Endothelial cell of umbilical vein (primary cell): ENCODE measurements around the gene NR3C1. TPM values are rescaled to one million over a fixed set of nuclear protein-coding genes. Genes with fewer than 3 reads are reported as not detected.

Source experiments
- BruUV-seq: library from RNA; stranded (reverse); fragments of 400-500 nt; replicated peaks from 2 replicates; lab custom pipeline; 2021; lab: Mats Ljungman, UMichigan
- CTCF ChIA-PET: fragments of 300-600, 350-600 bp; sonication (Branson Sonifier 250); formaldehyde crosslinking; loops from one replicate; lab custom pipeline; 2021; ENCODE audit warnings: antibody characterized with exemption, inconsistent platforms; lab: Charles Lee
- POLR2A ChIA-PET: fragments of 300-600, 350-600 bp; sonication (Branson Sonifier 250); formaldehyde crosslinking; loops from one replicate; lab custom pipeline; 2021; ENCODE audit warnings: antibody characterized with exemption, inconsistent platforms; lab: Charles Lee
- DNase-seq: peaks from one replicate; pipeline ENCODE4 v3.0.0-alpha.2; 2011; ENCODE audit warnings: low read depth, low spot score
- FAIRE-seq: peaks from 2 replicates; lab custom pipeline; 2011; peaks lifted over from hg19 to GRCh38; lab: Jason Lieb, UNC
- H2AFZ ChIP-seq: 2 replicates; pipeline ENCODE4 v1.6.0; 2012; ENCODE audit warnings: low read depth, low read length, control low read depth, inconsistent platforms
- H3K27ac ChIP-seq: 2 replicates; pipeline ENCODE4 v1.5.1; 2011; ENCODE audit warnings: low read depth, mild to moderate bottlenecking, control low read depth, low read length, moderate library complexity; ENCODE audit not compliant: insufficient read depth
- H3K27me3 ChIP-seq, 2 experiments: 2 replicates each; pipeline versions ENCODE4 v1.6.0 to v1.6.1; 2011; ENCODE audit warnings: low read length in 2 of 2, mixed read lengths in 1 of 2; ENCODE audit not compliant: control insufficient read depth in 2 of 2, insufficient read depth in 2 of 2
- H3K36me3 ChIP-seq, 2 experiments: 2 replicates in 1 of 2; 3 replicates in 1 of 2; pipeline ENCODE4 v1.5.1; 2011; ENCODE audit warnings: low read length in 2 of 2, mild to moderate bottlenecking in 1 of 2, moderate library complexity in 1 of 2; ENCODE audit not compliant: control insufficient read depth in 2 of 2, insufficient read depth in 2 of 2; ENCODE audit errors: extremely low read depth in 1 of 2
- H3K4me1 ChIP-seq: 3 replicates; pipeline ENCODE4 v1.5.1; 2011; ENCODE audit warnings: mild to moderate bottlenecking, low read length; ENCODE audit not compliant: control insufficient read depth, insufficient read depth; ENCODE audit errors: extremely low read depth
- H3K4me2 ChIP-seq: 2 replicates; pipeline ENCODE4 v1.6.1; 2011; ENCODE audit warnings: low read length, control low read depth, mixed read lengths; ENCODE audit not compliant: insufficient read depth
- H3K4me3 ChIP-seq, 3 experiments: fragments of 200-600 bp in 1 of 3; sonication (generic), shearing (Covaris generic) in 1 of 3; replicated peaks in 1 of 3; 2 replicates each; pipeline ENCODE4 v1.5.1; 2011 to 2016; ENCODE audit warnings: control low read depth in 3 of 3, low read length in 3 of 3, mild to moderate bottlenecking in 2 of 3, inconsistent platforms in 1 of 3, low read depth in 1 of 3, moderate library complexity in 1 of 3; ENCODE audit not compliant: insufficient read depth in 1 of 3
- H3K79me2 ChIP-seq: 2 replicates; pipeline ENCODE4 v1.6.0; 2012; ENCODE audit warnings: low read length, inconsistent platforms; ENCODE audit not compliant: control insufficient read depth, insufficient read depth
- H3K9ac ChIP-seq: replicated peaks from 2 replicates; pipeline ENCODE3; 2011; ENCODE audit warnings: low read length, control low read depth; ENCODE audit not compliant: insufficient read depth; ENCODE audit errors: extremely low read depth
- H3K9me1 ChIP-seq: replicated peaks from 3 replicates; pipeline ENCODE4 v1.6.0; 2011; ENCODE audit warnings: mild to moderate bottlenecking, low read length; ENCODE audit not compliant: control insufficient read depth, insufficient read depth; ENCODE audit errors: extremely low read depth
- H3K9me3 ChIP-seq: replicated peaks from 2 replicates; pipeline ENCODE4 v1.5.1; 2012; ENCODE audit warnings: low read length, inconsistent platforms; ENCODE audit not compliant: control insufficient read depth, insufficient read depth
- H4K20me1 ChIP-seq: replicated peaks from 2 replicates; pipeline ENCODE3; 2011; ENCODE audit warnings: mild to moderate bottlenecking, low read length; ENCODE audit not compliant: control insufficient read depth, insufficient read depth; ENCODE audit errors: extremely low read depth
- FOS ChIP-seq: IDR thresholded peaks from 2 replicates; pipeline ENCODE4 v1.6.1; 2011; ENCODE audit warnings: mild to moderate bottlenecking, low read length, moderate library complexity, borderline replicate concordance; ENCODE audit not compliant: insufficient read depth
- GATA2 ChIP-seq: IDR thresholded peaks from 2 replicates; pipeline ENCODE4 v1.7.0; 2011; ENCODE audit warnings: low read depth, mild to moderate bottlenecking, moderate library complexity, mixed read lengths, low read length; ENCODE audit not compliant: insufficient read length, insufficient read depth
- JUN ChIP-seq: IDR thresholded peaks from 2 replicates; pipeline ENCODE4 v1.6.1; 2011; ENCODE audit warnings: borderline replicate concordance, low read depth; ENCODE audit not compliant: insufficient read length, insufficient read depth
- MYC ChIP-seq: IDR thresholded peaks from one replicate; pipeline ENCODE4 v1.6.1; 2011; ENCODE audit warnings: mild to moderate bottlenecking, low read depth, low read length
- POLR2A ChIP-seq: IDR thresholded peaks from 2 replicates; pipeline ENCODE4 v1.6.1; 2012; ENCODE audit warnings: low read depth, mild to moderate bottlenecking, control low read depth, low read length
- dilution Hi-C: fragments of 300-500 bp; cut with MboI; formaldehyde crosslinking; loops from one replicate; pipeline ENCODE4 v1.15.0; 2019; ENCODE audit warnings: low sequenced_read_pairs; ENCODE audit not compliant: extremely low pct_ligation_motif_present
- intact Hi-C: fragments of 100-400 bp; cut with micrococcal nuclease; formaldehyde crosslinking; loops from one replicate; pipeline ENCODE4 v1.10.0; 2022
- polyA plus RNA-seq, 4 experiments: library from polyadenylated mRNA; depleted of rRNA in 3 of 4; stranded (reverse) in 3 of 4; unstranded in 1 of 4; fragments of >200 nt; gene quantifications; 2 replicates each; pipeline versions ENCODE4 v1.2.1 to v1.2.3, GENCODE V29; 2011 to 2012; ENCODE audit warnings: missing spikeins in 1 of 4
- total RNA-seq: library from RNA; stranded (reverse); gene quantifications from 2 replicates; pipeline ENCODE4 v1.2.3, GENCODE V29; 2021
- TF ChIP-seq, protein P1 (sequence below): IDR thresholded peaks from 2 replicates; pipeline ENCODE4 v1.6.1; 2011; ENCODE audit not compliant: insufficient read depth, insufficient read length
- TF ChIP-seq, protein P2 (sequence below), 2 donors: IDR thresholded peaks; 1 replicate in 1 of 2; 2 replicates in 1 of 2; pipeline ENCODE4 v1.5.1; 2011; ENCODE audit warnings: low read length in 2 of 2, mild to moderate bottlenecking in 2 of 2, moderate library complexity in 2 of 2, control low read depth in 1 of 2, inconsistent platforms in 1 of 2, low read depth in 1 of 2; ENCODE audit not compliant: insufficient read depth in 1 of 2; ENCODE audit errors: extremely low read depth in 1 of 2

Gene NR3C1
- total and polyA plus RNA-seq, 2 donors (not counting 3 experiments of a cell fraction or from before 2014, with no cell fraction given): 4.1 to 17.0 TPM

DNA sequence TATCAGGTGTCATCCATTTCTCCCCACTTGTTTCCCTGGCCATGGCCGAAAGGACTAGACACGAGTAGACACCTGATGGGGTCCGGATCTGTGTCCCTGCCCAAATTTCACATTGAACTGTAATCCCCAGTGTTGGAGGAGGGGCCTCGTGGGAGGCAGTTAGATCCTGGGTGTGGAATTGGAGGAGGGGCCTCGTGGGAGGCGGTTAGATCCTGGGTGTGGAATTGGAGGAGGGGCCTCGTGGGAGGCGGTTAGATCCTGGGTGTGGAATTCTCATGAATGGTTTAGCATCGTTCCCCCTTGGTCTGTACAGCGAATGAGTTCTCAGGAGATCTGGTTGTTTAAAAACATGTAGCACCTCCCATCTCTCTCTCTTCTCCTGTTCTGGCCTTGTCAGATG lies 165.8 kb downstream of the NR3C1 start:
- no peak for DNase-seq
- Histone ChIP-seq H3K36me3 (no peaks in the 10 kb centered on the region), H3K9me1 (no peaks in the 10 kb centered on the region), H3K4me2 (no peak overlapping the region), H3K4me1 (peaks cover 10% of the 10 kb centered on the region), H3K9ac (no peak overlapping the region), H4K20me1 (no peaks in the 10 kb centered on the region), H3K27me3 (no peaks in the 10 kb centered on the region), H3K4me3 (no peak overlapping the region), H3K79me2 (no peaks in the 10 kb centered on the region), H2AFZ (no peak overlapping the region), H3K9me3 (no peaks in the 10 kb centered on the region), H3K27ac (no peak overlapping the region)
- no peak for FAIRE-seq
- POLR2A ChIA-PET: no interaction called here
- BruUV-seq: no TSS peak
- CTCF ChIA-PET: interaction anchor here (1.0 to 1.5 kb wide), 2 partner anchors 16 to 18 kb away, joined by 4 to 5 read pairs; no protein-coding TSS in a partner anchor
- dilution Hi-C loops (no loop called here), intact Hi-C loops (no loop called here)
- TF ChIP-seq MYC (no peak), FOS (no peak), GATA2 (no peak), JUN (no peak), POLR2A (no peak)
- TF ChIP-seq, protein P1, sequence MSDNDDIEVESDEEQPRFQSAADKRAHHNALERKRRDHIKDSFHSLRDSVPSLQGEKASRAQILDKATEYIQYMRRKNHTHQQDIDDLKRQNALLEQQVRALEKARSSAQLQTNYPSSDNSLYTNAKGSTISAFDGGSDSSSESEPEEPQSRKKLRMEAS: no peak
- TF ChIP-seq, protein P2, sequence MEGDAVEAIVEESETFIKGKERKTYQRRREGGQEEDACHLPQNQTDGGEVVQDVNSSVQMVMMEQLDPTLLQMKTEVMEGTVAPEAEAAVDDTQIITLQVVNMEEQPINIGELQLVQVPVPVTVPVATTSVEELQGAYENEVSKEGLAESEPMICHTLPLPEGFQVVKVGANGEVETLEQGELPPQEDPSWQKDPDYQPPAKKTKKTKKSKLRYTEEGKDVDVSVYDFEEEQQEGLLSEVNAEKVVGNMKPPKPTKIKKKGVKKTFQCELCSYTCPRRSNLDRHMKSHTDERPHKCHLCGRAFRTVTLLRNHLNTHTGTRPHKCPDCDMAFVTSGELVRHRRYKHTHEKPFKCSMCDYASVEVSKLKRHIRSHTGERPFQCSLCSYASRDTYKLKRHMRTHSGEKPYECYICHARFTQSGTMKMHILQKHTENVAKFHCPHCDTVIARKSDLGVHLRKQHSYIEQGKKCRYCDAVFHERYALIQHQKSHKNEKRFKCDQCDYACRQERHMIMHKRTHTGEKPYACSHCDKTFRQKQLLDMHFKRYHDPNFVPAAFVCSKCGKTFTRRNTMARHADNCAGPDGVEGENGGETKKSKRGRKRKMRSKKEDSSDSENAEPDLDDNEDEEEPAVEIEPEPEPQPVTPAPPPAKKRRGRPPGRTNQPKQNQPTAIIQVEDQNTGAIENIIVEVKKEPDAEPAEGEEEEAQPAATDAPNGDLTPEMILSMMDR (IDR thresholded peaks at IDR 0.05; ENCODE audit: extremely low read depth in 1 of 2, insufficient read depth in 1 of 2, low read depth in 1 of 2, low read length in 2 of 2): no peak
